HEK293T (cell line): ENCODE measurements around the gene CDKN2B.

Experiments
- ARNT ChIP-seq: fragments of 450-650 bp; IDR thresholded peaks from 2 replicates; pipeline ENCODE4 v1.6.1; 2017; ENCODE audit warnings: mild to moderate bottlenecking
- BHLHE40 ChIP-seq: fragments of 450-650 bp; IDR thresholded peaks from 2 replicates; pipeline ENCODE4 v1.6.1; 2016; ENCODE audit warnings: mild to moderate bottlenecking, moderate library complexity, borderline replicate concordance
- CTBP1 ChIP-seq: fragments of 450-650 bp; IDR thresholded peaks from 2 replicates; pipeline ENCODE4 v1.6.1; 2016; ENCODE audit warnings: borderline replicate concordance
- ELF4 ChIP-seq: fragments of 450-650 bp; IDR thresholded peaks from 2 replicates; pipeline ENCODE4 v1.6.1; 2017; ENCODE audit warnings: antibody characterized with exemption
- FOXA1 ChIP-seq: fragments of 450-650 bp; IDR thresholded peaks from 2 replicates; pipeline ENCODE4 v1.6.1; 2016; ENCODE audit warnings: mild to moderate bottlenecking
- FOXK2 ChIP-seq: fragments of 450-650 bp; IDR thresholded peaks from 2 replicates; pipeline ENCODE4 v1.6.1; 2016; ENCODE audit warnings: mild to moderate bottlenecking
- FOXM1 ChIP-seq: fragments of 450-650 bp; IDR thresholded peaks from 2 replicates; pipeline ENCODE4 v1.6.1; 2017; ENCODE audit warnings: mild to moderate bottlenecking, borderline replicate concordance
- HDGF ChIP-seq: fragments of 450-650 bp; IDR thresholded peaks from 2 replicates; pipeline ENCODE4 v1.6.1; 2017; ENCODE audit warnings: antibody characterized with exemption, borderline replicate concordance
- LEF1 ChIP-seq: fragments of 450-650 bp; IDR thresholded peaks from 2 replicates; pipeline ENCODE4 v1.6.1; 2017; ENCODE audit warnings: mild to moderate bottlenecking, borderline replicate concordance
- NFRKB ChIP-seq: fragments of 450-650 bp; IDR thresholded peaks from 2 replicates; pipeline ENCODE4 v1.6.1; 2016; ENCODE audit warnings: mild to moderate bottlenecking, moderate library complexity
- PKNOX1 ChIP-seq: fragments of 450-650 bp; IDR thresholded peaks from 2 replicates; pipeline ENCODE4 v1.6.1; 2016
- SP1 ChIP-seq: fragments of 450-650 bp; IDR thresholded peaks from 2 replicates; pipeline ENCODE4 v1.6.1; 2017
- SUZ12 ChIP-seq: fragments of 450-650 bp; IDR thresholded peaks from 2 replicates; pipeline ENCODE4 v1.6.1; 2016; ENCODE audit warnings: mild to moderate bottlenecking

GRCh38 chr9:22045423-22045822, 36.3 kb upstream of the CDKN2B start:
- TF ChIP-seq FOXM1 (no peak), SUZ12 (no peak), ELF4 (no peak), BHLHE40 (no peak), HDGF (no peak), SP1 (no peak), LEF1 (no peak), FOXA1 (no peak), ARNT (no peak), FOXK2 (no peak), PKNOX1 (no peak), CTBP1 (no peak), NFRKB (no peak)
